ENCODE results near the gene ANGPTL2.
"Not testable (repeated sequence)": the region's sequence is repeated elsewhere in the genome, so short reads cannot be mapped to it uniquely, and the experiment has no call there.

The ANGPTL2 gene, protein sequence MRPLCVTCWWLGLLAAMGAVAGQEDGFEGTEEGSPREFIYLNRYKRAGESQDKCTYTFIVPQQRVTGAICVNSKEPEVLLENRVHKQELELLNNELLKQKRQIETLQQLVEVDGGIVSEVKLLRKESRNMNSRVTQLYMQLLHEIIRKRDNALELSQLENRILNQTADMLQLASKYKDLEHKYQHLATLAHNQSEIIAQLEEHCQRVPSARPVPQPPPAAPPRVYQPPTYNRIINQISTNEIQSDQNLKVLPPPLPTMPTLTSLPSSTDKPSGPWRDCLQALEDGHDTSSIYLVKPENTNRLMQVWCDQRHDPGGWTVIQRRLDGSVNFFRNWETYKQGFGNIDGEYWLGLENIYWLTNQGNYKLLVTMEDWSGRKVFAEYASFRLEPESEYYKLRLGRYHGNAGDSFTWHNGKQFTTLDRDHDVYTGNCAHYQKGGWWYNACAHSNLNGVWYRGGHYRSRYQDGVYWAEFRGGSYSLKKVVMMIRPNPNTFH

DNA sequence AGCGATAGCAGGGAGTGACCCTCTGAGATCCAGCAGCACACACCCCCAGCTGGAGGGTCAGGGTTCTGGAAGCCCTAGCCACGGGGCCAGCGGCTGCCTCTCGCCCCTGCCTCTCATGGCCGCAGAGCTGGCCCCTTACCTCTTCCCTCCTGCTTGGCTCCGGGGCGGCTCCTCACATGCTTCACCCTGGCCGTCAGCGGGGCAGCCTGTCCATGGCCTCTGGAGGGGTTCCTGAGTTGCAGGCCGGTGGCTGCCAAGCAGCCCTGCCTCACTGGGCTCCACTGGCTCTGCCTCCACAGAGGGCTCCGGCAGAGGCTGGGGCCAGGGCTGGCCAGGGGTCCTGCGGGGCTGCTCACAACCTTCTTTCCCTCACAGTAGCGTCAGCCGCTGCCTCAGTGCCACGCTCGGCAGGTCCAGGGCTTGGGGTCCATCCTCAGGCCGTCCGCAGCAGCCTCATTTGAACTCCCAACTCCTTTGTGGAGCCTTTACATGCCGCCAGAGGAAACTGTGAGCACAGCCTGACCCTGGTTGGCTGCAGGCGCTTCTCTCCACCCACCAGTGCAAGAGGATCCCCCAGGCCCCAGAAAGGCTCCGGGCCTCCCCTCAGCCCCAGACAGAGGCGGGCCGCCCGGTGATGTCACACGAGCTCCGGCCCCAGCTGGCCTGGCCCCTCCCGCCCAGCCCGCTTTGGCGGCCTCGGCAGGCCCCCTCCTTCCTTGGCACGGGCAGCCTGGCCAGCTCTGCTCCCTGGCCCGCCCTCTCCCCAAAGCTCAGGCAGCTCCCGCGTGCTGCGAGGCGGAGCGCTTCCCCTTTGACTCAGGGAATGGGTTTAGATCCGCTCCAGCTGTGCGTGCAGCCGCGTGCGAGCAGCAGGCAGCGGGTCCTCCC lies at the start of gene ANGPTL2:
TSS of gene ANGPTL2 (minus strand) at position 460 of the 888 bp plus-strand sequence. CDS start 13,904 bp downstream, outside the sequence.
- in situ Hi-C loops (cut with HindIII; ENCODE audit: low pct_ligation_motif_present, low pct_unique_long_range_greater_than_20kb, low sequenced_read_pairs): no loop called here
- DNase-seq: peak; percentile 71

DNA sequence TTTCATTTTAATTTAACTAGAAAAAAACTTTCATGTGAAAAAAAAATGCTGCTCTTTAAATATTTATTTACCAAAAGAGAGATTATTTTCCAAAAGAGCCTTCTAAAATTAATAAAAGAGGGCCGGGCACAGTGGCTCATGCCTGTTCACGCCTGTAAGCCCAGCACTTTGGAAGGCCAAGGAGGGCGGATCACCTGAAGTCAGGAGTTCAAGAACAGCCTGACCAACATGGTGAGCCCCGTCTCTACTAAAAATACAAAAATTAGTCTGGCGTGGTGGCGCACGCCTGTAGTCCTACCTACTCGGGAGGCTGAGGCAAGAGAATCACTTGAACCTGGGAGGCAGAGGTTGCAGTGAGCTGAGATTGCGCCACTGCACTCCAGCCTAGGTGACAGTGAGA lies 48.9 kb upstream of the ANGPTL2 start:
- in situ Hi-C loops (cut with HindIII; ENCODE audit: low pct_ligation_motif_present, low pct_unique_long_range_greater_than_20kb, low sequenced_read_pairs); DNase-seq: not testable (repeated sequence)

DNA sequence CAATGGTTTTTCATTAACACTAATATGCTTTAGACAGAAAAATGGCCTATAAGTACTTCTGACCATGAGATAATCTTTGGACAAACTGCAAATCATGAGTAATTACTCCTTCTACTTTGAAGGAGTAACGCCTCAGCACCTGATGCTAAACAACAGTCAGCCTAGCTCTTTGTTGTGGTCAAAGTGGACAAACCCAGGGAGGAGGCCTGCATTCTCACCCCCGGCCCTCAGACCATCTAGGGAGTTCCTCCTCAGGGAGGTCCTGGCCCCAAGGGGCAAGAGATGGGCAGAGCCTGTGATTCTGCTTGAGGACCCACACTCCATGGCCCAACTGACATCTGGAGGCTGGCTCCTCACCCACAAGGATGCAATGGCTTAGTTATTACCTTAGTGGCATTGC lies 48.2 kb upstream of the ANGPTL2 start:
- in situ Hi-C loops (cut with HindIII; ENCODE audit: low pct_ligation_motif_present, low pct_unique_long_range_greater_than_20kb, low sequenced_read_pairs): no loop called here
- peak; percentile 12 for DNase-seq

DNA sequence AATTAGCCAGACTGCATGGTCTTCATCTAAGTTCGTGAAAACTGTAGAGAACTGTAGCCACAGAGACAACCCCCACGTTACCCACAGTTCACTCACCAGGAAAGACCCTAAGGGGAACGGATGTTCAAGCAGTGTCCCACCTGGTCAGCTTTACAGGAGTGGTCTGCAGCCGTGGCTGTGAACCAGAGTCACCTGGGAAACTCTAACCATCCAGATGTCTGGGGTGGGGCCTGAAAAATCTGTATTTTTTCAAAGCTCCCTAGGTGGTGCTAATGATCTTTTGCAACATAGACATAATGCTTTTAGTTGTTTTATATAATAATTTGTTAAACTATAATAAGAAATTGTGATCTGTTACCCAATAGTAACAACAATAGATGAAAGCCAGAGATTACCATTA lies 47.7 kb upstream of the ANGPTL2 start:
- in situ Hi-C loops (cut with HindIII; ENCODE audit: low pct_ligation_motif_present, low pct_unique_long_range_greater_than_20kb, low sequenced_read_pairs): no loop called here
- no peak for DNase-seq

DNA sequence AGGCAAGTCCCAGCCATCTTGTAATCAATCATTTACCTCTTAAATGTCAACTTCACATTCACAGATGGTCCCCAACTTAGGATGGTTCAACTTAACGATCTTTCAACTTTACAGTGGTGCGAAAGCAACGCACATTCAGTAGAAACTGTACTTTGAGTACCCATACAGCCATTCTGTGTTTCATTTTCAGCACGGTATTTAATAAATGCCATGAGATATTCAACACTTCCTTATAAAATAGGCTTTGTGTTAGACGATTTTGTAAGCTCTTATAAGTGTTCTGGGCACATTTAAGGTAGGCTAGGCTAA lies 47.1 kb upstream of the ANGPTL2 start:
- in situ Hi-C loops (cut with HindIII; ENCODE audit: low pct_ligation_motif_present, low pct_unique_long_range_greater_than_20kb, low sequenced_read_pairs): no loop called here
- DNase-seq: no peak

DNA sequence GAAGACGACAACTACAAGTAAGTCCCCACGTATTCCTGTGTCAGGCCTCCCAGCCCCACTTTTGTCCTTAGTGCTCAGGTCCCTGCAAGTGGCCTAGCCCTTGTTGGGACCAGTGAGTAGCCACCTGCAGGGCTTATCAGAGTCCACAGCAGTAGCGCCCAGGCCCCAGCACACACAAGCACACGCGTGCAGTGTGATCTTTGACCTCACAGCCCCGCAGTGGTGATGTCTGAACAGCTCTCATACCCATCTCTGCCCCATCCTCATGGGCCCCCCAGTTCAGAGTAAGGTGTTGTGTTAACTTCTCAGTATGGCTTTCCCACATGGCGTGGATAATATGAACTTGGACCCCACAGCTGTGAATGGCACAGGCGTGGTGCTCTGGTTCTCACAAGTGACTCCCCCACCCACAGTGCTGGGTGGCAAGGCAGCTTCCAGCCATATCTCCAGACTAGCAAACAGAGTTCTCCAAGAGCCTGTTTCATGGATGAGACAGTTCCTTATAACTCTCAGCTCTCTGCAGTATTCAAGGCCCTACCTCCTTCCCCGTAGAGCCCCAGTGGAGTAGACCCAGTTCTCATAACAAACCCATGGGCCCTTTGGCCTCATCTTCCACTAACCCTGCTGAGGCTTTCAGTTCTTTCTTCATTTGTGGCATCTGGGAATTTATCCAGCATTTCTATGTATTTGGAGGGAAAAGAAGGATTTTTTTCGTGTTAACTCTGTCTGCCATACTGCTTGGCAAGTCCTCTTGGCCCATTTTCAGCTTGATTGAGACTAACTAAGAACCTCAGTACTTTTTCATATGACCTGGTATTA lies 46.5 kb upstream of the ANGPTL2 start:
- no peak for DNase-seq
- in situ Hi-C loops (cut with HindIII; ENCODE audit: low pct_ligation_motif_present, low pct_unique_long_range_greater_than_20kb, low sequenced_read_pairs): no loop called here

DNA sequence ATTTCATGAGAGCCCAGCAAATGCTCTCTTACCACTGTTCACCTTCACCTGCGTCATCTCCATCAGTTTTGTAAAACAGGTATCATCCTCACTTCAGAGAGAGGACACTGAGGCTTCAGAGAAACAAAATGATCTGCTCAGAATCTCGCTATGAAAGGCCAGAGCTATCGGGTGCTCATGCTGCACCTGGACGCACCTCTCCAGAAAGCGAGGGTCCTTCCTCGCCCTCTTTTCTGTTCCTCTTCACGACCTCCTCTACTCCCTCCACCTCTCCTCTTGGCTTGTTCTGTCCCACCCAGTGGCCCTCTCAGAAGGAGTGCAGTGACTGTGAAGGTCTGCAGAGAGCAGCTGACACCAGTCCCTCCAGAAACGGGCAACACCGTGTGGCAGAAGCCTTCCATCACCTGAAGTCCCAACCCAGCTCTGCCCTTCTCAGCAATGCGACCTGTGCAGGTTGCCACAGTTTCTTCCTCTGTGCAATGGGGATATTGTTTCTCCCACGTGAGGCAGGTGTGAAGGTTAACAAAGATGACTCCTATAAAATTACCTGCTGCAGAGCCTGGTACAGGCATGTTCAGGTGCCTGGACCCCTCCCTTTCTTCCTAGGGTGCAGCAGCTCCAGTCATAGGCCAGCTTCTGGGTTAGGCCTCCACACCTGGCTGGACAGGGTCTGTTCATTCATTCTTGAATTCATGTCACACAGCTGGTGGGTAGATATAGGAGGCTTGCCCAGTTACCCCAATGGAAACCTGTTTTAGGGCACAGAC lies 45.3 kb upstream of the ANGPTL2 start:
- DNase-seq: no peak
- in situ Hi-C loops (cut with HindIII; ENCODE audit: low pct_ligation_motif_present, low pct_unique_long_range_greater_than_20kb, low sequenced_read_pairs): no loop called here

DNA sequence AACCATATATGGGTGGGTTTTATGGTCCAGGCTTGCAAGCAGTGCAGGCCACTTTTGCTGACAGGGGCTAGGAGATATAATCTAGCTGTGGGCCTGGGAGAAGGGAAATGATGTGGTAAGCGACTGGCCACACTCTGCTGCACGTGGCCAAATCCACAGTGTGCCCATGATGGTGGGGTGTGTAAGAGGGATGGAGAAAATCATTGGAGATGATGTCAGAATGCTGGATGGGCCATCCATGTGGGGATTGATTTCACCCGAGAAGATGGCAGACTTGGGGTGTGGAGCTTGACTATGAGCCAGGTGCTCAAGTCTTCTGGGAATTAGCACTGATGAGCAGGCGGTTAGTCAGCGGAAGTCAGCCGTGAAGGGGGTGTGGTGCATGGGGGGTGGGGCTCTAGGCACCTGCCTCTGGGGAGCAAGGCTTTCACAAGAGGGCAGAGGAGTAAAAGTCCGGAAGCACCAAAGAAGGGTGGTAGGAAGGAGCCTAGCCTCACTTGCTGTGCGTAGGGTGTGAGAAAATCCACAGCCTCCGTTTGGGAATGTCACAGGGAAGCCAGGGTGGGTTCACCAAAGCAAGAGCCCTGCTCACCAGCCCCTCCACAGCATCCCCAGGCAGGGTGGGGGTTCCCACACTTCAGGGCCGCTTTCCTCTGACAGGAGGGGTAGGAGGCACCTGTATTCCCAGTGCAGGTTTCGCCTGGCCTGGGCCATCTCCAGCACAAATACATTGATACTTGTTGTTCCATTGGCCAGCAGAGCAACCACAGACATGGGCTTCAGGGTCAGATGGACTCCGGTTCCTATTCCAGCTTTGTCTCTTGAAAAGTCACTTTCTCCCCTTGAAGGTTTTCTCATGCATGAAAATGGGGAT lies 44.5 kb upstream of the ANGPTL2 start:
- peak; percentile 70 for DNase-seq
- in situ Hi-C loops (cut with HindIII; ENCODE audit: low pct_ligation_motif_present, low pct_unique_long_range_greater_than_20kb, low sequenced_read_pairs): no loop called here

DNA sequence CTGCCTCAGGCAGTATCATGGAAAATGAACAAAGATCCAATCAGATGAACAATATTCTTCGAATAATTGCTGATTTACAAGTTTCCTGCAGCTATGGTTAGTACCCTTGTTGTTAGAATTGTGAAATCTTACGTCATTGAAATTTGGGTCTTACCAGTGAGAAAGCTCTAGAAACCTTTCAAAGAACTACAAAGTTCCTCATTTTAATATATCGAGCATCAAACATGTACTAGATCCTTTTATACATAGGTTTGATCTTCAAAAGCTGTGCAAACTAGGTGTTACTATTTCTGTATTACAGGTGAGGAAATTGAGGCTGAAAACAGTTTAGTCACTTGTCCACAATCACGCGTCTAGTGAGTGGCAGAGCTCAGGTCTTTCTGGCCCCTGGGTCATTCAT lies 43.7 kb upstream of the ANGPTL2 start:
- in situ Hi-C loops (cut with HindIII; ENCODE audit: low pct_ligation_motif_present, low pct_unique_long_range_greater_than_20kb, low sequenced_read_pairs): no loop called here
- no peak for DNase-seq

DNA sequence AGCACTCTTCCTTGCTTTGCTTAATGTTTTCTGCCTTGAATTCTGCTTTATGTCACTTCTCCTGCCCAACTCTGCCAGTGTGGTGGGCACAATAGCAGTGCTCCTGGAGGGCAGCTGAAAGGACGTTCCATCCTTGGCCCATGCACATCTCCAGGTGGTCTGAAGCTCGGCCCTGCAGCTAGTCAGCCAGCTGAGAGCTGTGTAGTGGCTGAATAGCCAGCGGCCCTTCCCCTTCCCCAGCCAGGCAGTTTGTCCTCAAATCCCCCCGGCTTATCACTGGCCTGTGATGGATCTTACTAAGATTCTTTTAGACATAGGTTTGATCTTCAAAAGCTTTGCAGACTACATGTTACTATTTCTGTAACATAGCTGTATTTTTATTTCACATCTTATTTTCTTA lies 42.7 kb upstream of the ANGPTL2 start:
- in situ Hi-C loops (cut with HindIII; ENCODE audit: low pct_ligation_motif_present, low pct_unique_long_range_greater_than_20kb, low sequenced_read_pairs): no loop called here
- no peak for DNase-seq

DNA sequence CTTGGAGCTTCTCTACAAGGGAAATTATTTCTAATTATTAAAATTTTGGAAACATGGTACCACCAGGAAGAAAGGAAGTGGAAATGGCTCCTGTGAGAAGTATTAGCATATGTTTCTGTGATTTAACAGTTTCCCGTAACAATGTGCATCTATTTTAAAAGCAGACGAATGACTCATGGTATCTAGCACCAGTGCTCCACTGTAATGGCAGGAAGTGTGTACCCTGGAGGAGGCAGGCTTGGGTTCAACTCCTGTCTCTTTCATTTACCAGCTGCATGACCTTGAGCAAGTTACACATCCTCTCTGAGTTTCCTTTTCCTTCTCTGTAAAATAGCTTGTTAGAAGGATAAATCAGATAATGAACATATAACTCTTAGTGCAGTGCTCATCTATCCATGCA lies 41.0 kb upstream of the ANGPTL2 start:
- in situ Hi-C loops (cut with HindIII; ENCODE audit: low pct_ligation_motif_present, low pct_unique_long_range_greater_than_20kb, low sequenced_read_pairs): no loop called here
- peak; percentile 22 for DNase-seq

DNA sequence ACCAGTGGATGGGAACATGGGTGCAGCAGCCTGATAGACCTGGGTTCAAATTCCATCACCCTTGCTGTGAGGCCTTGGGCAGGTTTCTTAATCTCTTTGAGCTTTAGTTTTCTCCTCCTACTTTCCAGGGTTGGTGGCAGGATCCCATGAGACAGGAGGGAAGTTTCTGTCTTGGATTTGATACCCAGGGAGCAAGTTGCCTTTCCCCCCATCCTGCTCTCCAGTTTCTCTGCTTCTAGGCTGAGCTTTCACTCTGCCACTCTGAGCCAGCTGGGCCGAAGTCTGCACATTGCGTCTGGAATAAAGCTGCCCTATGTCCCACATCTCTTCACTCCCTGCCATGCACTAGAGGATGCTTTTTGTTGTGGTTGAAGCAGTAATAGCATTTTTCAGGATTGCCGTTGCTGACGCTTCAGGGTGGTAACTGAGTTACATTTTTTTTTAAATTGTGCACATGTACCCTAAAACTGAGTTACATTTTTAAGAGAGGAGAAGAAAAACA lies 40.5 kb upstream of the ANGPTL2 start:
- in situ Hi-C loops (cut with HindIII; ENCODE audit: low pct_ligation_motif_present, low pct_unique_long_range_greater_than_20kb, low sequenced_read_pairs): no loop called here
- DNase-seq: no peak

DNA sequence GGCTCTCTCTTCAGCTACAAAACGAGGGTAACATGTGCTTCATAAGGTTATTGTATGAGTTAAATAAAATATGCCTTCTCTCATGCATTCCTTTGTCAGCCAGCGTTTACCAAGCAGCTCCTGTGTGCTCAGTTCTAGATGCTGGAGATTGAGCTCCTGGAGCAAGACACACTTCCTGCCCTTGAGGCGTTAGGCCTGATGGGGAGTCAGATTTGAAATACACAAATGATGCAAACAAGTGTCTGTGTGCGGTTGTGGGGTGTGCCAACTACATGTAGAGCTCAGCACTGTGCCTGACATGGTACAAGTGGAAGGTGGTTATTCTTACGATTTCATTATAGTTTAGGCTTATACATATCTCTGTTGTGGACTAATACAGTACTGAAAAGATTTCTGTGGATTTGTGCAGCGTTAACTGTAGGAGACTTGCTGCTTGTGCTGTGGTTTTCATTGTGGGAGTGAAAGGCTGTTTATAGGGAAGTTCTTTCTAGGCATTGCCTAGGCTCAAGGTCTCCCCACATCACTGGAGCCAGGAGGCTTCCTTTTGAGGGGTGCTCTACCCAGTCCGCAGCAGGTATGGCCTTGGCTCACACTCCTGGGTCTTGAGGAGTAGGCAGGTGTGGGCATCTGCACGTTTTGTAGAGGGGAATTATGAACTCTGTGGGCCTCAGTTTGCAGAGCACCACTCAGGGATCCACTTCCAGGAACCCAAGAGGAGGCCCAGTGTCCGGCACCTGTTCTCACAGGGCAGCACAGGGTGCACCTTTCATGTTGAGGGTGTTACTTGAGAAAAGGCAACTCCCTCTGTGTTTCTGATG lies 39.8 kb upstream of the ANGPTL2 start:
- in situ Hi-C loops (cut with HindIII; ENCODE audit: low pct_ligation_motif_present, low pct_unique_long_range_greater_than_20kb, low sequenced_read_pairs): no loop called here
- no peak for DNase-seq

DNA sequence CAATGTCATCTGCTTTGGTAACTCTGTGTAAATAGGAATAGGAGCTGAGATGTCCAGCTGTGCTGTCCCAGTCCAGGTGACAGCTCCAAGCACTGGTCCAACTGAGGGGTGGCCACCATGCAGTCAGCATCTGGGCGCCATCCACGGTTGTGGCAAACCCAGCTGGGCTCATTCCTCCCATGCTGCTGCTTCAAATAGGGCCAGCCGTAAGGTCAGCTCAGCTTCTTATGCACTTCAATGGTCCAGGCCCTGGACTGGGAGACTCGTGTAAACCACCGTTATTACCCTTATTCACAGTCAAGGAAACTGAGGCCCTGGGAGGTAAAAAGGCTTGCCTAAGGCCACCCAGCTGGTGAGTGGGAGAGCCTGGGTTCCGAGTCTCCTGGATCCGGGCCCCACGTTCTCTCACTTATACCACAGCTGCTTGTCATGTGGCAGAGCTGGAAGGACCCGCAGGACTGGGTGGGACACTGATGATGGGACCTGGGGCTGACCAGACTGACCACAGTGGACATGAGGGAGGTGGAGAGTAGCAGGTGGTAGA lies 38.7 kb upstream of the ANGPTL2 start:
- DNase-seq: no peak
- in situ Hi-C loops (cut with HindIII; ENCODE audit: low pct_ligation_motif_present, low pct_unique_long_range_greater_than_20kb, low sequenced_read_pairs): no loop called here

DNA sequence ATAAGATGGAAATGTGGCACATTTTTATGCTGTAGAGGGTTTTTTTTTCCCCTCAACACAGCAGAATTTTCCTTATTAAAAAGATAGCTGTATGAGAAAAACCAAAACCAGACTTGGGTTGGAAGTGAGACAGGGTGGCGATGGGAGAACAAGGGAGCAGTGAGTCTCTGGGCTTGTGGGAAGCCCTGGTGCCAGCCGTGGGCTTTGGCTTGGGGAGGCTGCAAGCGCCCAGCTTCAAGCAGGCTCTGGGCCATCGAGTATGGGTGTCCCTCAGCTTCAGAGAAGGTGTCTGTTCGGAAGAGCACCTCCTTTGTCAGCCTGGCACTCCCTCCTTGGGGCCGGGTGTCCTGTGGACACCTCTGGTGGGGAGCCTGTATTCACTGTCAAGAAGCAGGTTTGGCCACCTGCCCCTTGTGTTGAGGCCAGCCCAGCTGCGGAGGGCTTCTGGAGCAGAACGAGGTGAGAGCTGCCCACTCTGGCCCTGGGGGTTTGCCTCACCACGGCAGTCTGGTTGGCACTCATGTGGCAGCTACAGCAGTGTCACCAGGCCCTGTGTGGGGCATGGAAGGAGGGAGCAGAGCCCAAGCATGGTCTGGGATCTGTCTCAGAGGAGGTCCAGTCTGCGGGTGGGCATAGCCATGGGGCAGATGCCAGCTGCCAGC lies 37.6 kb upstream of the ANGPTL2 start:
- in situ Hi-C loops (cut with HindIII; ENCODE audit: low pct_ligation_motif_present, low pct_unique_long_range_greater_than_20kb, low sequenced_read_pairs): no loop called here
- DNase-seq: no peak

DNA sequence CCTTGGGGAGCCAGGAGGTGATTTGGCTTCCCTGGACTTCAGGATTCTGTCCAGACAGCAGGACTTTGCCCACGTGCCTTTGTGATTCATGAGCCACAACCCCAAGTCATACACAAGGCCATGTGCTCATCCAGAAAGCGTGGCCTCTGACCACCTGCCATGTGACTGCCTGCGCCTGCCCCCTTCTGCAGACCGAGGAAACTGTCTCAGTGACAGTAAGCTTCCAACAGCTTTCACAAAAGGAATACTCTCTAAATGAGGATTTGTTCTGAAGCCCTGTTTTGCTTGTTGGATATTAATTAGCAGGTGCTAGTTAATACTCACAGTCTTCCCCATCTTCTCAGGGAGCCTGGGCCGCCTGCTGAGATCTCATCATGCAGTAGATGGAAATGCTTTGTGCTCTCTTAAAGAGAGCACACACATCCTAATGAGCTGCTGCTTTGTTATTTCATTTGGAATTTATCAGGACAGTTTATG lies 36.9 kb upstream of the ANGPTL2 start:
- in situ Hi-C loops (cut with HindIII; ENCODE audit: low pct_ligation_motif_present, low pct_unique_long_range_greater_than_20kb, low sequenced_read_pairs): no loop called here
- peak; percentile 47 for DNase-seq

All from ACHN (cell line).